Left ventricle myocardium inferior (tissue), 1 donor: ENCODE data around the gene DNMT1. TPM values are rescaled to one million over a fixed set of nuclear protein-coding genes. Genes with fewer than 3 reads are reported as not detected.

Experiments
- DNase-seq: peaks from one replicate; pipeline ENCODE4 v3.0.0-alpha.2; 2020
- H3K27ac ChIP-seq: fragments of 200-600 bp; replicated peaks from 2 replicates; pipeline ENCODE4 v1.8.0; 2021
- H3K27me3 ChIP-seq: fragments of 200-600 bp; 2 replicates; pipeline ENCODE4 v1.8.0; 2021; ENCODE audit warnings: low read depth
- H3K36me3 ChIP-seq: fragments of 200-600 bp; 2 replicates; pipeline ENCODE4 v1.8.0; 2021
- H3K4me1 ChIP-seq: fragments of 200-600 bp; 2 replicates; pipeline ENCODE4 v1.8.0; 2021
- H3K4me3 ChIP-seq: fragments of 200-600 bp; 2 replicates; pipeline ENCODE4 v1.8.0; 2021; ENCODE audit warnings: mild to moderate bottlenecking, moderate library complexity
- H3K9me3 ChIP-seq: fragments of 200-600 bp; replicated peaks from 2 replicates; pipeline ENCODE4 v1.8.0; 2021
- intact Hi-C: fragments of 100-400 bp; cut with micrococcal nuclease; formaldehyde crosslinking; loops from one replicate; pipeline ENCODE4 v1.11.0; 2022
- total RNA-seq: library from RNA; stranded (reverse); fragmentation: NEBNext Ultra II Directional; extraction: Animal tissue kit (Norgen Biotek cat#: 25700); gene quantifications from one replicate; pipeline ENCODE4 v1.2.1, GENCODE V29; 2021
- TF ChIP-seq, protein P1 (sequence below): fragments of 200-600 bp; IDR thresholded peaks from 2 replicates; pipeline ENCODE4 v1.8.0; 2021; ENCODE audit warnings: antibody characterized with exemption, mild to moderate bottlenecking, borderline replicate concordance
- donor health status: DM: no; HTN: yes; CAD: no; lungs with severe emphysema.

Gene DNMT1
- total RNA-seq, 1 donor from 2014 or later: 23.9 TPM

DNA sequence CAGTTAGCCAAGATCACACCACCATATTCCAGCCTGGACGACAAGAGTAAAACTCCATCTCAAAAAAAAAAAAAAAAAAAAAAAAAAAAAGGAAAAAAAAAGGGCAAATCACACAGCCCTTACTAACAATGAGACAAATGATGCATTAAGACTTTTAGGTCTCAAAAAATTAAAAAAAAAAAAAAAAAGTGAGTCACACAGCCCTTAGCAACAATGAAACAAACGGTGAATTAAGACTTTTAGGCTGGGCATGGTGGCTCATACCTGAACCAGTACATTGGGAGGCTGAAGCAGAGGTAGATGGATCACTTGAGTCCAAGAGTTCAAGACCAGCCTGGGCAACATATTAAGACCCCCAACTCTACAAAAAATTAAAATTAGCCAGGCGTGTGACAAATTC is 42.7 kb downstream of the DNMT1 start:
- Histone ChIP-seq H3K4me3 (no peak overlapping the region), H3K27ac (no peak overlapping the region), H3K9me3 (no peaks in the 10 kb centered on the region), H3K36me3 (peaks cover 97% of the 10 kb centered on the region), H3K4me1 (no peaks in the 10 kb centered on the region), H3K27me3 (no peaks in the 10 kb centered on the region)
- no peak for DNase-seq
- TF ChIP-seq, protein P1, sequence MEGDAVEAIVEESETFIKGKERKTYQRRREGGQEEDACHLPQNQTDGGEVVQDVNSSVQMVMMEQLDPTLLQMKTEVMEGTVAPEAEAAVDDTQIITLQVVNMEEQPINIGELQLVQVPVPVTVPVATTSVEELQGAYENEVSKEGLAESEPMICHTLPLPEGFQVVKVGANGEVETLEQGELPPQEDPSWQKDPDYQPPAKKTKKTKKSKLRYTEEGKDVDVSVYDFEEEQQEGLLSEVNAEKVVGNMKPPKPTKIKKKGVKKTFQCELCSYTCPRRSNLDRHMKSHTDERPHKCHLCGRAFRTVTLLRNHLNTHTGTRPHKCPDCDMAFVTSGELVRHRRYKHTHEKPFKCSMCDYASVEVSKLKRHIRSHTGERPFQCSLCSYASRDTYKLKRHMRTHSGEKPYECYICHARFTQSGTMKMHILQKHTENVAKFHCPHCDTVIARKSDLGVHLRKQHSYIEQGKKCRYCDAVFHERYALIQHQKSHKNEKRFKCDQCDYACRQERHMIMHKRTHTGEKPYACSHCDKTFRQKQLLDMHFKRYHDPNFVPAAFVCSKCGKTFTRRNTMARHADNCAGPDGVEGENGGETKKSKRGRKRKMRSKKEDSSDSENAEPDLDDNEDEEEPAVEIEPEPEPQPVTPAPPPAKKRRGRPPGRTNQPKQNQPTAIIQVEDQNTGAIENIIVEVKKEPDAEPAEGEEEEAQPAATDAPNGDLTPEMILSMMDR: no peak
- intact Hi-C loops: no loop called here

DNA sequence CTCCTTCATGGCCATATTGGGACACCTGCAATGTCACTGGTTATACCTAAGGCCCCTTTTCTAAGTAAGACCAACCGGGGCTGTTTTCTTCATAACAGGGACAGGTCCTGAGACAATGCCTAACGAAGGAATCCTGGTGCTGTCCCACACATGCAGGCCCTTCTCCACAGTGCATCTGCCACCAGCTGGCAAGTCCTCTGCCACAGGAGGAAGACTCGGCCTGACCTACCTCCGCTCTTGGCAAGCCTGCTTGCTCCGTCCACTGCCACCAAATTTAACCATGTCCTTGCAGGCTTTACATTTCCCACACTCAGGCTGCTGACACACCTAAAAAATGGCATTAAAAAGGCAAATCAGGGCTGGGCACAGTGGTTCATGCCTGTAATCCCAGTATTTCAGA is 43.2 kb downstream of the DNMT1 start:
- no peaks in the 10 kb centered on the region for H3K4me1 ChIP-seq
- TF ChIP-seq, protein P1: no peak
- intact Hi-C loops: no loop called here
- no peak overlapping the region for H3K27ac ChIP-seq
- H3K9me3 ChIP-seq: no peaks in the 10 kb centered on the region
- no peak for DNase-seq
- no peaks in the 10 kb centered on the region for H3K27me3 ChIP-seq
- H3K36me3 ChIP-seq: peaks cover 97% of the 10 kb centered on the region
- H3K4me3 ChIP-seq: no peak overlapping the region

DNA sequence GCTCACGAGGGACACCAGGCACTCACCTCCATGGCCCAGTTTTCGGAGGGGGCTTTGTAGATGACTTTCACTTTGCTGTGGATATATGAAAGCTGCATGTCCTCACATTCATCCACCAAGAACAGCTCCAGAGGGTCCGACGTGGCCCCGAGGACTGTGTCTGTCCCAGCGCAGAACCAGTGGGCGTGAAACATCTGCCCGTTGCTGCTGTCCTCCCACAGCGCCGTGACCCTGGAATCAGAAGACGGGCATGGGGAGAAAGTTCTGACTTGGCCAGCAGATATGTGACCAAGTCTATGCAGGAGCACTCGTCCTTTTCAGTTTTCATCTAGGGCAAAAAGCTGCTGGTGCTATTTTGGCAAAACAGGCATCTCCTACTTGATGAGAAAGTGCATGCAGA is 45.3 kb downstream of the DNMT1 start:
- no peaks in the 10 kb centered on the region for H3K27me3 ChIP-seq
- H3K4me3 ChIP-seq: no peak overlapping the region
- DNase-seq: no peak
- H3K4me1 ChIP-seq: no peaks in the 10 kb centered on the region
- no peak overlapping the region for H3K27ac ChIP-seq
- TF ChIP-seq, protein P1: no peak
- intact Hi-C loops: no loop called here
- H3K36me3 ChIP-seq: peaks cover 96% of the 10 kb centered on the region
- H3K9me3 ChIP-seq: no peaks in the 10 kb centered on the region

DNA sequence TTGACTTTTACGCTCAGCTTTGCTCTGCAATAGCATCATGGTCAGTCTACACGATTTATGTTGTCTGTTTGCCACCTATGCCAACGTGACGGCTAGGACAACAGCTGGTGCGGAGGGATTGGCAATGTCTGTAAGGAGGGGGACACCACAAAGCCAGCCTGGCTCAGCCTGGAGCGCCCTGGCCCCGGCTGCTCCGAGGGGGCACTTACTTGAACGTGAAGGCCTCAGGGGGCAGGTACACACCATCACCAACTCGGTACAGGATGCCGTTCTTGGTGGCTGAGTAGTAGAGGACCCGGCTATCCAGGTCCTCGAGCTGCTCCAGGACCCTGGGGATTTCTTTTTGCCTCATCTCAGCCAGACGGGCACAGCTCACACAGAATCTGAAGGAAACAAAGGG is 48.6 kb downstream of the DNMT1 start:
- H3K27ac ChIP-seq: no peak overlapping the region
- no peaks in the 10 kb centered on the region for H3K27me3 ChIP-seq
- no peaks in the 10 kb centered on the region for H3K9me3 ChIP-seq
- intact Hi-C loops: no loop called here
- DNase-seq: no peak
- no peaks in the 10 kb centered on the region for H3K4me1 ChIP-seq
- TF ChIP-seq, protein P1: no peak
- H3K36me3 ChIP-seq: peaks cover 98% of the 10 kb centered on the region
- no peak overlapping the region for H3K4me3 ChIP-seq

DNA sequence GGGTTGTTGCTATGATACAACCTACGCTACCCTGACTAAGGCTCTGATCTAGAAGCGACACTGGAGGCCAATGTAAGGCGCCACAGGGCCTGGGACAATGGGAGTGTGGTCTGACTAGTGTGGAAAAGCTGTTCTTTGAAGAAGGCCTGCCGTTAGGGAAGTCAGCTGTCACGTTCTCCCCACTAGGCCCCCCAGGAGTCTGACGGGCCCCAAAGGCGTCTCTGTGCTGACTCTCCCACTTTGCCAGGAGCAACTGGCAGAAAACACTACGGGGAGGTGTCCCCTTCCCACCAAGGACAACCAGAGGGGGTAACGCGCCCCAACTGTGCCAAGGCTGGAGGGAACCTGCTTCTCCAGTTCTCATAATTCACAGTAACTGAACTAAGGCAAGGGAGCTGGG is 49.7 kb downstream of the DNMT1 start:
- Histone ChIP-seq H3K4me1 (no peaks in the 10 kb centered on the region), H3K27ac (no peak overlapping the region), H3K36me3 (peaks cover 98% of the 10 kb centered on the region), H3K9me3 (no peaks in the 10 kb centered on the region), H3K27me3 (no peaks in the 10 kb centered on the region), H3K4me3 (no peak overlapping the region)
- TF ChIP-seq, protein P1: no peak
- intact Hi-C loops: no loop called here
- no peak for DNase-seq

DNA sequence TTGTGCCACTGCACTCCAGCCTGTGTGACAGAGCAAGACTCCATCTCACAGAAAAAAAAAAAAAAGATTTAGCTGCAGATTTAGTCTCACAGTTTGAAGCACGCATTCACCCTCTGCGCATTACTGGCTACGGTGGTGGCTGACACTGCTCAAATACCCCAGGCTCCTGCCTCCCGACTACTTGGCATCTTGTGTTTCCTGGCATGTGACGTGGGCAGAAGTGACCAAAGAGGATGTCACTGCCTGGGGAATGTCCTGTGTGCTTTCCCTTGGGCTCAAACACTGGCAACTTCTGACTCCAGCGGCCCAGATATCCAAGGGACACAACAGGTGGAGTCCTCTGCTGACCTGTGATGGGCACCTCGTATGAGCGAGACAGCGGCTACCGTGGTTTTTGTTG is 50.4 kb downstream of the DNMT1 start:
- TF ChIP-seq, protein P1: no peak
- intact Hi-C loops: no loop called here
- H3K27ac ChIP-seq: no peak overlapping the region
- H3K27me3 ChIP-seq: no peaks in the 10 kb centered on the region
- peaks cover 98% of the 10 kb centered on the region for H3K36me3 ChIP-seq
- DNase-seq: no peak
- H3K4me1 ChIP-seq: no peaks in the 10 kb centered on the region
- H3K4me3 ChIP-seq: no peak overlapping the region
- H3K9me3 ChIP-seq: no peaks in the 10 kb centered on the region
